Gastroesophageal sphincter (tissue), 4 donors: ENCODE measurements around the gene KLC1. TPM values are rescaled to one million over a fixed set of nuclear protein-coding genes. Genes with fewer than 3 reads are reported as not detected.

ENCODE experiments used
- ATAC-seq: fragments of 150-250 bp; one replicate; pipeline ENCODE4 v1.9.1; 2016; ENCODE audit warnings: mild to moderate bottlenecking, moderate library complexity
- H3K27ac ChIP-seq, 4 donors: fragments of 200-600 bp; sonication (generic) in 3 of 4; 1 replicate in 3 of 4; 2 replicates in 1 of 4; pipeline ENCODE4 v1.5.1; 2016 to 2019
- H3K27me3 ChIP-seq: fragments of 200-600 bp; sonication (generic); one replicate; pipeline ENCODE4 v1.5.1; 2019
- H3K36me3 ChIP-seq, 2 donors: fragments of 200-600 bp; sonication (generic); one replicate each; pipeline ENCODE4 v1.5.1; 2019; ENCODE audit warnings: control low read depth in 1 of 2
- H3K4me1 ChIP-seq, 3 donors: fragments of 200-600 bp; sonication (generic); 1 replicate in 2 of 3; 2 replicates in 1 of 3; pipeline ENCODE4 v1.5.1; 2016 to 2019; ENCODE audit warnings: control low read depth in 2 of 3
- H3K4me3 ChIP-seq, 2 donors: fragments of 200-600 bp; sonication (generic); one replicate each; pipeline ENCODE4 v1.5.1; 2019; ENCODE audit warnings: mild to moderate bottlenecking in 1 of 2, moderate library complexity in 1 of 2
- H3K9me3 ChIP-seq, 3 donors: fragments of 200-600 bp; sonication (generic); one replicate each; pipeline ENCODE4 v1.5.1; 2017 to 2019; ENCODE audit warnings: control low read depth in 2 of 3
- CTCF ChIP-seq, 4 experiments: fragments of 200-600 bp in 2 of 4; fragments of 450-650 bp in 2 of 4; sonication (generic) in 1 of 4; IDR thresholded peaks; one replicate each; pipeline ENCODE4 v1.5.1; 2017 to 2019; ENCODE audit warnings: antibody characterized with exemption in 4 of 4, mild to moderate bottlenecking in 2 of 4, moderate library complexity in 2 of 4
- EP300 ChIP-seq: sonication (generic); formaldehyde crosslinking; IDR thresholded peaks from one replicate; pipeline ENCODE4 v1.6.1; 2017; ENCODE audit warnings: antibody characterized with exemption, mild to moderate bottlenecking
- POLR2A ChIP-seq, 2 donors: fragments of 450-650 bp; IDR thresholded peaks; one replicate each; pipeline ENCODE4 v1.6.1; 2017; ENCODE audit warnings: antibody characterized with exemption in 2 of 2, mild to moderate bottlenecking in 2 of 2, moderate library complexity in 1 of 2
- POLR2AphosphoS5 ChIP-seq: sonication (generic); formaldehyde crosslinking; IDR thresholded peaks from one replicate; pipeline ENCODE4 v1.6.1; 2017; ENCODE audit warnings: antibody characterized with exemption
- WGBS, 2 donors: methylation state at CpG; one replicate each; pipeline ENCODE4 v1.1.5; 2018; ENCODE audit warnings: low coverage in 1 of 2; 5-methylcytosine and 5-hydroxymethylcytosine counted together
- total RNA-seq, 4 donors: library from RNA; depleted of rRNA; stranded (reverse); fragments of >200 nt; gene quantifications; one replicate each; pipeline ENCODE4 v1.1.0, GENCODE V29; 2016

Gene KLC1
- total RNA-seq, 4 donors from 2014 or later, result 275 to 390 (median 339) TPM

GRCh38 chr14:103686831-103687485 lies 57.9 kb downstream of the KLC1 start:
- WGBS, 2 donors, result 75 to 80% methylated on average over 4 to 16 of the region's 19 CpGs
- Histone ChIP-seq H3K36me3 (peaks cover 0 to 78% of the 10 kb centered on the region in 2 donors), H3K27ac (peak overlapping the region in 1 of 4 donors; percentile 54)

DNA sequence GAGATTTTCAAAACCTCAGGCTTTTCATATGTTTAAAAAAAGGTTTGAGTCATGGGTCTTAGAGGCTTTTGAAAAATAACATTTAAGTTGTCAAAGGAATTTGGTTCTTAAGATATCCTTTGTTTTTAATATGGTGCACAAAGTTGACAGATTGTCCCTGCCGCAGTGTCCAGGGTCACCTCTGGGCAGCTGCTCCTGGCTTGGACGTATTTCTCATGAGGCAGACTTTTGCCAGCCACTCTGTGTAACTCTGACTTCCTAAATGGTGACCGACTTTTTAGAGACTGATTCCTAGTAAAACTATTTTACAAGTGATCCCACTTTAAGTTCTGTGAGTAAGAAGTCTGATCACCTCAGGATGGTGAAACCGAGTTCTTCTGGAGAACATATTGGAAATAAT lies 58.7 kb downstream of the KLC1 start:
- H3K27ac ChIP-seq, result peak overlapping the region in 1 of 4 donors; percentile 54
- H3K27me3 ChIP-seq, result no peaks in the 10 kb centered on the region
- ATAC-seq, result no peak
- no peak for TF ChIP-seq POLR2A (IDR thresholded peaks at IDR 0.05)
- no peak for TF ChIP-seq POLR2AphosphoS5
- no peak for TF ChIP-seq CTCF (IDR thresholded peaks at IDR 0.05)
- no peak for TF ChIP-seq EP300
- H3K9me3 ChIP-seq, result no peaks in the 10 kb centered on the region
- no peak overlapping the region for H3K4me3 ChIP-seq
- H3K36me3 ChIP-seq, result peaks cover 0 to 78% of the 10 kb centered on the region in 2 donors
- peaks cover 0 to 66% (median 3%) of the 10 kb centered on the region in 3 donors for H3K4me1 ChIP-seq
- 80 to 85% methylated on average over 4 of the region's 4 CpGs for WGBS, 2 donors

More at GRCh38 chr14:103686831-103687485, 57.9 kb downstream of the KLC1 start:
- ATAC-seq, result no peak
- Histone ChIP-seq H3K27me3 (no peaks in the 10 kb centered on the region), H3K9me3 (no peaks in the 10 kb centered on the region), H3K4me1 (peaks cover 0 to 66% (median 3%) of the 10 kb centered on the region in 3 donors), H3K4me3 (no peak overlapping the region)
- TF ChIP-seq CTCF (IDR thresholded peaks at IDR 0.05), result no peak
- TF ChIP-seq POLR2AphosphoS5, result no peak
- no peak for TF ChIP-seq POLR2A (IDR thresholded peaks at IDR 0.05)
- TF ChIP-seq EP300, result no peak

- H3K27me3 ChIP-seq, result no peaks in the 10 kb centered on the region
- H3K4me1 ChIP-seq, result peaks cover 0 to 66% (median 3%) of the 10 kb centered on the region in 3 donors
- TF ChIP-seq POLR2A (IDR thresholded peaks at IDR 0.05) (no peak), POLR2AphosphoS5 (no peak), CTCF (IDR thresholded peaks at IDR 0.05) (no peak), EP300 (no peak)
- no peaks in the 10 kb centered on the region for H3K9me3 ChIP-seq
- H3K36me3 ChIP-seq, result peaks cover 0 to 78% of the 10 kb centered on the region in 2 donors
- no peak overlapping the region for H3K4me3 ChIP-seq
- no peak for ATAC-seq
- WGBS, 2 donors, result 92% methylated on average over 2 of the region's 5 CpGs; no CpG with 5 or more reads in 1 of the 2 donors
- peak overlapping the region in 1 of 4 donors; percentile 54 for H3K27ac ChIP-seq
Measured at GRCh38 chr14:103688441-103688840, 59.4 kb downstream of the KLC1 start.

DNA sequence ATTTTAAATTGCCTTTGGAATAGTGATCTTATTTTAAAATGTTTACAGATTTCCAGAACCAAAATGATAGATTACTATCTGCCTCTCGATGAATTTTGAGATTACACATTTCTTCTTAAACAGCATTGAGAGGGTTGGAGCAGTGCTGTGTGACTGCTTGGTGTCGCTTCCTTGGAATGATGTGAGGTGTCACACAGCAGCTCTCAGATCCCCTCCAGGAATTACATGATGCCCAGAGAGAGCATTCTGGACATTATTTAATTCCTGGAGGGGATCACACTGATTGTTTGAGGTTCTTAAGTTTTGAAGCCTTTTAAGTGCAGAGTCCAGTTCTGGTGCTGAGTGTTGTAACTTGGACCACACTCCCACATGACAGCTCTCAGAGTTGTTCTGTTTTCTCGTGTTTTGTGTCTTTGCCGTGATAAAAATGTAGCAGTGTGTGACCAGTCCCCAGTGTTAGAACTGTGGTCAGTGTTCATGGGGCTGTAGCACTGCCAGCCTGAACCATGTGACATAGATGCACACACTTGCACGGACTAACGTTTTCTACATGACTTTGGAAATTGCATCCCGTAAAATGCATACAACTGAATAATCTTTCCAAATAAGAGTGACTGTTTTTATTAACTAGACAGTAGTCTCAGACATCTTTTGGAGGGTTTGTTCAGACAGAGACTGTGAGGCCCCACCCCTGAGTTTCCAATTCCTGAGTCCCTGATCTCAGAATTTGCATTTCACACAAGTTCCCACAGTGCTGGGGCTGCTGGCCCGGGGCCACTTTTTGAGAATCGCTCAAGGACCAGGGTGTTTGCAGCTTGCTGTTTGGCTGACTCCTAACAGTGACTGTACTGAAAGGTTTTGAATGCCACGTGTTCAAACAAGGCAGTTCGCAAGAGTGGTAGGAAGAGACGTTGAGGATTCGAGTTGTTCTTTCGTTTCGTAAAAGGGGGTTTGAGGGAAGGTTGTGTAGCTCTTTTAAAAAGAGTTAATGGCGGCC lies 60.2 kb downstream of the KLC1 start:
- 55 to 62% methylated on average over 8 to 16 of the region's 16 CpGs for WGBS, 2 donors
- Histone ChIP-seq H3K4me3 (no peak overlapping the region), H3K27me3 (no peaks in the 10 kb centered on the region), H3K36me3 (peaks cover 0 to 78% of the 10 kb centered on the region in 2 donors), H3K9me3 (no peaks in the 10 kb centered on the region), H3K4me1 (peaks cover 0 to 62% (median 3%) of the 10 kb centered on the region in 3 donors), H3K27ac (peak overlapping the region in 1 of 4 donors; percentile 54)
- ATAC-seq, result peak; percentile 60
- TF ChIP-seq POLR2A (IDR thresholded peaks at IDR 0.05) (no peak), POLR2AphosphoS5 (no peak), CTCF (IDR thresholded peaks at IDR 0.05) (no peak)
